Gastrocnemius medialis (tissue), 4 donors: ENCODE measurements around the gene RNPS1. TPM values are rescaled to one million over a fixed set of nuclear protein-coding genes. Genes with fewer than 3 reads are reported as not detected.
"Not testable (repeated sequence)": the region's sequence is repeated elsewhere in the genome, so short reads cannot be mapped to it uniquely, and the experiment has no call there.

Experiments
- ATAC-seq, 2 donors: fragments of 150-250 bp; one replicate each; pipeline ENCODE4 v1.9.1; 2016
- DNase-seq, 2 donors: peaks; one replicate each; pipeline ENCODE4 v3.0.0-alpha.2; 2019
- H3K27ac ChIP-seq, 4 donors: fragments of 200-600 bp; sonication (generic); 1 replicate in 1 of 4; 2 replicates in 3 of 4; pipeline ENCODE4 v1.5.1; 2016 to 2018; ENCODE audit warnings: mild to moderate bottlenecking in 2 of 4, moderate library complexity in 1 of 4
- H3K27me3 ChIP-seq, 3 donors: fragments of 200-600 bp; sonication (generic) in 2 of 3; 1 replicate in 1 of 3; 2 replicates in 2 of 3; pipeline versions ENCODE4 v1.5.1 to v1.6.0; 2016 to 2019; ENCODE audit warnings: mild to moderate bottlenecking in 1 of 3, moderate library complexity in 1 of 3
- H3K36me3 ChIP-seq, 2 donors: fragments of 200-600 bp; sonication (generic) in 1 of 2; one replicate each; pipeline ENCODE4 v1.5.1; 2017 to 2018
- H3K4me1 ChIP-seq, 2 donors: fragments of 200-600 bp; sonication (generic) in 1 of 2; one replicate each; pipeline ENCODE4 v1.5.1; 2016 to 2017; ENCODE audit warnings: mild to moderate bottlenecking in 2 of 2
- H3K4me3 ChIP-seq, 4 donors: fragments of 200-600 bp; sonication (generic) in 3 of 4; 1 replicate in 1 of 4; 2 replicates in 3 of 4; pipeline ENCODE4 v1.5.1; 2016 to 2019; ENCODE audit warnings: mild to moderate bottlenecking in 2 of 4
- H3K9me3 ChIP-seq, 3 donors: fragments of 200-600 bp; sonication (generic) in 2 of 3; 1 replicate in 1 of 3; 2 replicates in 2 of 3; pipeline ENCODE4 v1.5.1; 2016 to 2019
- POLR2A ChIP-seq, 2 donors: fragments of 450-650 bp; IDR thresholded peaks; one replicate each; pipeline ENCODE4 v1.6.1; 2017; ENCODE audit warnings: antibody characterized with exemption in 2 of 2, mild to moderate bottlenecking in 2 of 2, moderate library complexity in 2 of 2
- in situ Hi-C, 4 donors: fragments of 200-750 bp; cut with MboI; loops; one replicate each; pipeline versions ENCODE4 v1.15.0 to v1.8.0; 2017; ENCODE audit warnings: low sequenced_read_pairs in 4 of 4
- intact Hi-C: fragments of 100-400 bp; cut with DNase I; formaldehyde crosslinking; loops from one replicate; pipeline ENCODE4 v1.15.1; 2023; ENCODE audit warnings: low total_unique reads
- total RNA-seq, 4 donors: library from RNA; depleted of rRNA; stranded (reverse); fragments of >200 nt; gene quantifications; one replicate each; pipeline versions ENCODE4 v1.1.0 to v1.2.3, GENCODE V29; 2016
- TF ChIP-seq, protein P1 (sequence below), 5 experiments: fragments of 450-650 bp in 3 of 5; fragments of 200-600 bp in 2 of 5; sonication (generic) in 2 of 5; IDR thresholded peaks in 4 of 5; conservative IDR thresholded peaks in 1 of 5; 1 replicate in 4 of 5; 2 replicates in 1 of 5; pipeline ENCODE4 v1.5.1; 2016 to 2019; ENCODE audit warnings: antibody characterized with exemption in 5 of 5, mild to moderate bottlenecking in 3 of 5, moderate library complexity in 3 of 5

The RNPS1 gene
- total RNA-seq, 4 donors from 2014 or later = 158 to 222 (median 172) TPM

DNA sequence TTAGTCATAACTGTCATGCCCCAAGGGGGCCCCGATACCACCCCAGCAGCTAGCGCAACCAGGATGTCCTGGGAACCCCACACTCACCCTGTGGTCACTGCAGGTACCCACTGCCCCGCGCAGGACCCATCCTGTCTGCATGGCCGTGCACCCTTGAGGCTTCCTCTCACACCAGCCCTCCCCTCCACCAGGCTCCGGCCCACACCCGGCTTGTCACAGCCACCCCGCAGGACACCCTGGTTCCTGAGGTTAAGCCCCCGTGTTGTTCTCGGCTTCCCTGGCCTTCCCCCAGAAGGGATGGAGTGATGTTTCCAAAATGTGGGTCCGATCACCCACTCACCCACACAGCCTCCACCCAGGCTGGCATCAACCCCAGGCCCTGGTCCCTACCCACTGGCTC, 24.1 kb downstream of the RNPS1 start:
- Histone ChIP-seq H3K27ac (no peak overlapping the region), H3K36me3 (peaks cover 0 to 62% of the 10 kb centered on the region in 2 donors), H3K9me3 (no peaks in the 10 kb centered on the region), H3K27me3 (no peaks in the 10 kb centered on the region), H3K4me3 (no peak overlapping the region), H3K4me1 (no peaks in the 10 kb centered on the region)
- intact Hi-C loops (no loop called here), in situ Hi-C loops (no loop called here)
- ATAC-seq (no peak), DNase-seq (no peak)
- TF ChIP-seq, protein P1, sequence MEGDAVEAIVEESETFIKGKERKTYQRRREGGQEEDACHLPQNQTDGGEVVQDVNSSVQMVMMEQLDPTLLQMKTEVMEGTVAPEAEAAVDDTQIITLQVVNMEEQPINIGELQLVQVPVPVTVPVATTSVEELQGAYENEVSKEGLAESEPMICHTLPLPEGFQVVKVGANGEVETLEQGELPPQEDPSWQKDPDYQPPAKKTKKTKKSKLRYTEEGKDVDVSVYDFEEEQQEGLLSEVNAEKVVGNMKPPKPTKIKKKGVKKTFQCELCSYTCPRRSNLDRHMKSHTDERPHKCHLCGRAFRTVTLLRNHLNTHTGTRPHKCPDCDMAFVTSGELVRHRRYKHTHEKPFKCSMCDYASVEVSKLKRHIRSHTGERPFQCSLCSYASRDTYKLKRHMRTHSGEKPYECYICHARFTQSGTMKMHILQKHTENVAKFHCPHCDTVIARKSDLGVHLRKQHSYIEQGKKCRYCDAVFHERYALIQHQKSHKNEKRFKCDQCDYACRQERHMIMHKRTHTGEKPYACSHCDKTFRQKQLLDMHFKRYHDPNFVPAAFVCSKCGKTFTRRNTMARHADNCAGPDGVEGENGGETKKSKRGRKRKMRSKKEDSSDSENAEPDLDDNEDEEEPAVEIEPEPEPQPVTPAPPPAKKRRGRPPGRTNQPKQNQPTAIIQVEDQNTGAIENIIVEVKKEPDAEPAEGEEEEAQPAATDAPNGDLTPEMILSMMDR (IDR thresholded peaks at IDR 0.05 in 4 of 5, conservative IDR thresholded peaks at IDR 0.05 in 1 of 5) = no peak
- no peak for TF ChIP-seq POLR2A (IDR thresholded peaks at IDR 0.05)

DNA sequence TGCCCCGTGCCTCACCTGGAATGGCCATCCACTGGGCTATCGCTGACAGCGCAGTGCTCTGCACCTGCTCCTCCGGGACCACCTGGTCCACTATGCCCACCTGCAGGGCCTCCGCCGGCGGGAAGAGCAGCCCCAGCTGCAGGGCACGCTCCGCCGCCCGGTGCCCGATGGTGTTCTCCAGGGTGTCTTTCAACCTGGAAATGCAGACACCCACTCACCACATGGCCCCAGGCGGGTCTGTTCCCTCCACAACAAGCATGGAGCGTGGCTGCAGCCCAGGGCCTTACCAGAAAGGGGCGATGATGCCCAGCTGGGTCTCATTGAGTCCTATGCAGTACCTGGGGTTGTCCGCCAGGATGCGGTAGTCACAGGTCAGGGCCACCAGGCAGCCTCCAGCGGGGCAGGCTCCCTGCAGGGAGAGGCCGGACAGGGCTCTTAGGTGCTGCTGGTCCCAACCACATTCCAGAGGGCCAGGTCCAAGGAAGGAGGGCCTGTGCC, 24.8 kb downstream of the RNPS1 start:
- Histone ChIP-seq H3K27ac (no peak overlapping the region), H3K27me3 (no peaks in the 10 kb centered on the region), H3K4me1 (no peaks in the 10 kb centered on the region), H3K36me3 (peaks cover 0 to 62% of the 10 kb centered on the region in 2 donors), H3K4me3 (no peak overlapping the region), H3K9me3 (no peaks in the 10 kb centered on the region)
- DNase-seq (no peak), ATAC-seq (no peak)
- intact Hi-C loops = no loop called here
- in situ Hi-C loops = no loop called here
- TF ChIP-seq POLR2A (IDR thresholded peaks at IDR 0.05) = no peak
- TF ChIP-seq, protein P1 (IDR thresholded peaks at IDR 0.05 in 4 of 5, conservative IDR thresholded peaks at IDR 0.05 in 1 of 5) = no peak

DNA sequence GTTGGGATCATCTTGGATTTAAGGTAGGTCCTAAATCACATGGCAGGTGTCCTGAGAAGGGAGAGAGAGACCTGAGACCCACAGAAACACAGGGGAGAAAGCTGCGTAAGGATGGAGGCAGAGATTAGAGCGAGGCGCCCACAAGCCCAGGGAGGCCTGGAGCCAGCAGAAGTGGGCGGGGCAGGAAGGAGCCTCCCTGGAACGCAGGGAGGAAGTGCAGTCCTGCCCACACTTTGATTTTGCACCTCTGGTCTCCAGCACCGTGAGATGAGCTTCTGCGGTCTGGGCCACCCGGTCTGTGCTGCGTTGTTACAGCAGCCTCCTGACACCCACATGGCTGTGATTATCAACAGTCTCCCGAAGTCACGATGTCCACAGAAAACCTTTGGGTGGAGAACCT, 25.3 kb downstream of the RNPS1 start:
- ATAC-seq (no peak), DNase-seq (no peak)
- H3K27ac ChIP-seq = no peak overlapping the region
- no peaks in the 10 kb centered on the region for H3K9me3 ChIP-seq
- intact Hi-C loops = no loop called here
- TF ChIP-seq, protein P1 (IDR thresholded peaks at IDR 0.05 in 4 of 5, conservative IDR thresholded peaks at IDR 0.05 in 1 of 5) = no peak
- H3K36me3 ChIP-seq = peaks cover 0 to 62% of the 10 kb centered on the region in 2 donors
- H3K4me1 ChIP-seq = no peaks in the 10 kb centered on the region
- H3K27me3 ChIP-seq = peaks cover 0 to 3% (median 0%) of the 10 kb centered on the region in 3 donors
- no peak overlapping the region for H3K4me3 ChIP-seq
- in situ Hi-C loops = no loop called here

DNA sequence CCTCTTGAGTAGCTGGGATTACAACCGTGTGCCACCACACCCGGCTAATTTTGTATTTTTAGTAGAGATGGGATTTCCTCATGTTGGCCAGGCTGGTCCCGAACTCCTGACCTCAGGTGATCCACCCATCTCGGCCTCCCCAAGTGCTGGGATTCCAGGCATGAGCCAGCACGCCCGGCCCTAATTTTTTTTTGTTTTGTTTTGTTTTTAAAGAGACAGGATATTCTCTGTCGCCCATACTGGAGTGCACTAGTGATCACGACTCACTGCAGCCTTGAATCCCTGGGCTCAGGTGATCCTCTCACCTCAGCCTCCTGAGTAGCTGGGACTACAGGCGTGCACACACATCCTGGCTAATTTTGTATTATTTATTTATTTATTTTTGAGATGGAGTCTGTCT, 27.6 kb downstream of the RNPS1 start:
- in situ Hi-C loops, DNase-seq, ATAC-seq, H3K9me3 ChIP-seq, H3K4me3 ChIP-seq, intact Hi-C loops, H3K27ac ChIP-seq: not testable (repeated sequence)
- Histone ChIP-seq H3K36me3 (peaks cover 0 to 54% of the 10 kb centered on the region in 2 donors), H3K27me3 (peaks cover 10 to 18% (median 17%) of the 10 kb centered on the region in 3 donors), H3K4me1 (peaks cover 13% of the 10 kb centered on the region in 2 donors)

DNA sequence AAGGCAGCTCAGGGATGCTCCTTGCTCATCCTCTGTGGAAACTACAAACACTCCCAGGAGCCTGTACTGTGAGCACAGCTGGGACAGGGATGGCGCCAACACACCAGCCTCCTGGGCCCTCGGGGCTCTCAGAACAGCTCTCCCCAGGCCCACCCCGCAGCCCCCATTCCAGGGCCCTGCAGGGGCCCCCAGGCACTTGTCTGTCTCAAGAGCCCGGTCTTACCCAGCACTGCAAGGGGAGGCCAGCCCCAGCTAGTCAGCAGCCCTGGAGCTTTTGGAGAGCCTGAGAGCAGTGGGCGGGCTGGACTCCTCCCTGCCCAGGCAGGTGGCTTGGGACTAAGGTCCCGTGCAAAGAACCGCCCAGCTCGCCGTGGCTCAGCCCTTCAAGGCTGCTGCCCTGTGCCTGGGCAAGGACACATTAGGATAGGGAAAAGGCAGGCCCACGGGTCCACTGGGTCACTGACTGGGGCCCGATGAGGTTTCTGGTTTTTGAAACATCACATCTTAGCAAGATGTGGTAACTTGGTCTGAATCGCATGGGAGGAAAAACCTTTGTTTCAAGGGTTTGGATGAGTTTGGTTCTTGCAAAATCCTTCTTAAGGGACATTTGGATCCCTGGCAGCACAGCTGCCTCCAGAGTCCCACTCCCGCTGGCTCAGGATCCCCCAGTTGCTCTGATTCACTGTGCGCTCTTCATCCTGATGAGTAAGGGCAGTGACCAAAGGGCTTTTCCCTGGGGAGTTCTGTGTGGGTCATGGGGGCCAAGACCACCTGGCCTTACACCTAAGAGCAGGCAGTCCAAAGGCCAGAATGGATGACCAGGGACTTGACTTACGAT, 28.9 kb downstream of the RNPS1 start:
- Histone ChIP-seq H3K27ac (no peak overlapping the region), H3K9me3 (no peaks in the 10 kb centered on the region), H3K36me3 (peaks cover 0 to 54% of the 10 kb centered on the region in 2 donors), H3K4me3 (no peak overlapping the region), H3K4me1 (peaks cover 13% of the 10 kb centered on the region in 2 donors), H3K27me3 (peaks cover 10 to 18% (median 17%) of the 10 kb centered on the region in 3 donors)
- intact Hi-C loops = no loop called here
- DNase-seq (no peak), ATAC-seq (peak in 1 of 2 donors; percentile 11)
- TF ChIP-seq, protein P1 (IDR thresholded peaks at IDR 0.05 in 4 of 5, conservative IDR thresholded peaks at IDR 0.05 in 1 of 5) = no peak
- TF ChIP-seq POLR2A (IDR thresholded peaks at IDR 0.05) = no peak
- in situ Hi-C loops = no loop called here
